Measurements from ENCODE around the gene KRTAP29-1.
"Not testable (repeated sequence)": the region's sequence is repeated elsewhere in the genome, so short reads cannot be mapped to it uniquely, and the experiment has no call there.

KRTAP29-1 gene

DNA sequence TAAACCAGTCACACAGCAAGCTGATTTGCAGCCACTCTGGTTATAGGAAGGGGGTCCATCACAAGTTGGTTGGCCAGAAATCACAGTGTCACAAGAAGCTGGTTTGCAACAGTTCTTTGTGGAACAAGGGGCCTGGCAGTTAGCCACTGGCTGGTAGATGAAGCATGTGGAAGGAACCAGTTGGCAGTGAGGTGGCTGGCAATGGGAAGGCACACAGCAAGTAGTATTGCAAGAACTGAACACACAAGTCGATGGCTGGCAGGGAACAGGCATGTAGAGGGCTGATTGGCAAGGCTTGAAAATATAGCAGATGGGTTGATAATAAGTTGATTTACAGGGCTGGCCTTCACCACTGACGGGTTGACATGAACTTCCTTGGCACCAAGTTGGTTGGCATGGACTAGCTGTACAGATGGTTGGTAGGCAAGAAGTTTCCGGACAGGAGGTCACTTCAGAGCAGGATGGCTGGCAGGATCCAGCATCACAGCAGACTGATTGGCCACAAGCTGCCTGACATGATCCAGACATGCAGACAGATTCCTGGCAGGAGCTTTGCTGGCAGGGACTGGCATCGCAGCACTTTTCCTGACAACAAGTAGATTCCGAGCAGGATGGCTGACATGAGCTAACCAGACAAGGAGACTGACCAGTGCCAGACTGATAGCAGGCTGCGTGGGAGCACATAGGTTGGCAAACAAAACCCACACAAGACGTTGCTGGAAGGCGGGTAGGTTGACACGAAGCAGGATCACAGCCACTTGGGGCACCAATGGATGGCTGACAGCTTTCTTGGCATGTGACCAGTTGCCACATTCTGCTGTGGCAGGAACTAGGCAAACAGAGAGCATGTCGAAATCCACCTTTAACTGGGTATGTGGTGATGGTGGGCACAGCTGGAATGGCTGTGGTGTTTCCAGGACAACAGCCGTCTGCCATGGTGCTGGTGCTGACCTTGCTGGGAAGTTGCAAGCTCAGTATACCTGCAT is at the start of gene KRTAP29-1:
KRTAP29-1 (minus strand) TSS at position 936 of the 986 bp plus-strand sequence; CDS start at position 936, 0 bp downstream.
- DNase-seq = no peak

GRCh38 chr17:41351177-41351576 is 48.5 kb upstream of the KRTAP29-1 start:
- DNase-seq = no peak

GRCh38 chr17:41350381-41350878 is 47.8 kb upstream of the KRTAP29-1 start, which contains the start of gene KRT33A:
Gene KRT33A (minus strand): TSS chr17:41350828. CDS start chr17:41350767, 61 bp downstream.
- DNase-seq = not testable (repeated sequence)

GRCh38 chr17:41347869-41348760 is 45.5 kb upstream of the KRTAP29-1 start:
- no peak for DNase-seq

DNA sequence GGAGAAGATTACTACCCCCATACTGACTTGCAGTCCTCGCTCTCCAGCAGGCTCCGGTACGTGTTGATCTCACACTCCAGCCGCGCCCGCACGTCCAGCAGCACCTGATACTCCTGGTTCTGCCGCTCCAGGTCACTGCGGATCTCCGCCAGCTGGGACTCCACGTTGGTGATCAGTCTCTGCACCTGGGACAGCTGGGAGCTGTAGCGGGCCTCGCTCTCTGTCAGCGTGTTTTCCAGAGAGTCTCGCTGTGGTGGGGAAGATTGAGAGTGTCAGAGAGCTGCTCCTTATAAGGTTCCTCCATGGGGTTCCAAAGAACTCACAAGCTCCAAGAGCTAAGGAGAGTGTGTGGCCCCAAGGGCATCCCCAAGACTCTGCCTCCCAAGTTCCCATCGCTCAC is 43.8 kb upstream of the KRTAP29-1 start:
- not testable (repeated sequence) for DNase-seq

- DNase-seq = no peak
Measured at GRCh38 chr17:41345992-41346391, 43.3 kb upstream of the KRTAP29-1 start.

DNA sequence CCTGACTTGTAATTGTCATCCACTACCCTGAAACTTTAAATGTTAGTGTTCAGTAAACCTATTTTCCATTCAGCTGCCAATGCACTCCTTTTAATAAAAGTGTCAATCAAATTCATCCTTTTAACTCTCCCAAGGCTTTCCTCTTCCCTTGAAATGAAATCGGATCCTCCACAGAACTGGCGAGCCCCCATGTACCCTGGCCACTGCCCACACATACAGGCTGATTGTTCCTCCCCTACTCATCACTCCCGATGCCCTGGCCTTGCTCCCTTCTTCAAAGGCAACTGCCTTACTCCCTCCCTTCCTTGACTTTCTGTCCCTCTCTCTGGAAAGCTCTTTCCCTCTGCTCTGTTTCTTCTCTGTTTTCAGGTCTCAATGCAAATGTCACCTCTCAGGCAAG is 40.4 kb upstream of the KRTAP29-1 start:
- no peak for DNase-seq

GRCh38 chr17:41340934-41341861 is 38.5 kb upstream of the KRTAP29-1 start:
- DNase-seq = no peak

DNA sequence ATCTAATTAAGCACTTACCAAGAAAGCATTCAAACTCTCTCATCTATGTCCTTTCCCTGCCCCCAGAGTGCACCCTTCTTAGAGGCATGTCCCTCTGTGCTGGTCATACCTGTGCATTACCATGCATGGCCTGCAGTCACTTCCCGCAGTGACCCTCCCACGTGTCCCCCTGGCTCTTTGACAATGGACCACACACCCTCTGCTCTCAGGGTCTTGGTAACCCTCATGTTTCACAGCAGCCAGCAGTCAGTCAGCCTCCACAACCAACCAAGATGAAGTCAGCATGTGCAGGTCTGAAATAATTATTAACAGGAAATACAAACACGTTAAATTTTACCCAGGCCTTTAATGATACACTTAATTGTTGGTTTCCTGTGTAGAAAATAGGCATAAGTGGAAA is 37.8 kb upstream of the KRTAP29-1 start:
- no peak for DNase-seq

DNA sequence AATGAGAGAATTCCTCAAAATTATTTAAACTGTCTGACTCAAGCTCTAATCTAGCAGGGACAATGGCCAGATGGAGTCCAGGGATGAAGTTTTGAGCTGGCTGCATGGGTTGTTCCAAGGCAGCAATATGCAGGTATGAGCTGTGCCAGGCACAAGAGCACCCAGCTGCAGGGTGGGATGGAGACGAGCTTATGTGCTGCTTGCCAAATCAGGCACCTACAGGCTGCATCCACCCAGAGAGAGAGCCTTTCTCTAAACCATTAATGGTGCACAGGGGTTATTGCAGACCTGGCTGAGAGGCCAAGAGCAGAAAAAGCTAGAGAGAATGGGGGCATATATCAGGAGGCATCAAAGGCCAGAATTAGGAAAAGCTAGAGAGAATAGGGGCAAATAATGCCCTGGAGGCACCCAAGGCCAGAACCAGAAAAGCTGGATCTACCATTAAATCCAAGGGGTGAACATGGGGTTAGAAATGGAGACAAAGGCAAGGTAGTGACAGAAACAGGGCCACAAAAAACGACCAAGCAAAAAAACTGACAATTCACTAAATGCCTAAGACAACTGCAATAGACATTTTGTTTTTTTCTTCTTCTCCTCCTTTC is 37.0 kb upstream of the KRTAP29-1 start:
- no peak for DNase-seq

DNA sequence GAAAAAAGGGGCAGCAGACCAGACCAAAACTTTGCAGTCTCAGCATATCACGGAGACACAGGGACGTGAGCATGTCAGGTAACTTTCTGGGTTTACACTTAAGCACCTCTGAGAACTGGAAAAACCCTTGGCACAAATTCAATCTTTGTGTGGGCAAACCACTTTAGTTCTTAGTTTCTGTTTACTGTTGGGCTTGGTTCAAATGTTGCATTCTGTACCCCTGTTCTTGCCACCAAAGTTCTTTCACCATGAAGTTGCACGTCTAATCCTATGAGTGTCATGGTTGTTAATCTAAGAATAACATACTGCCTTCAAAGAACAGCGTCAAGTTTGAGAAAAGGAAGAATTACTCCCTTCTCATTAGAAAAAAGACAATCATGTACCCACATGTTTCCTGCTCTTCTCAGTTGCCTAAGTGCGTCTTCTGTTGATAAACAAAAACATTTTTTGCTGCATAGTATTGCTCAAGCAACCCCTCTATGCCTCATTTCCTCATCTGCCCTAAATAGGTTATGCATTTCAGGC is 36.4 kb upstream of the KRTAP29-1 start:
- no peak for DNase-seq

DNA sequence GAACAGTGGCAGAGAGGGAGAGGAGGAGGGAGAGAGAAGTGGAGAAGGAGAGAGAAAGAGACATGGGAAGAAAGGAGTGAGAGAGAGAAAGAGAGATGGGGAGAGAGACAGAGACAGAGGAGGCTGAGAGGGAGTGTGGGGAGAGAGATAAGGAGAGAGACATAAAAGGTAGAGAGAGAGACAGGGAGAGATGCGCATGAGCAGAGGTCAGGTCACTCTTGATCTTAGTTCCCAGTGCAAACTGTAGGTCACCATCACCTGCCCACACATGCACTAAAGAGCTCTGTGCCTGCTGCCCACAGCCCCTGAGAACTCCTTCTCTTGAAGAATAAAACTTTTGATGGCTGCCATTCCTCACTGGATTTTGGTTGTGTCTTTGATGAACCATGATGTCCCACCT is 33.1 kb upstream of the KRTAP29-1 start:
- DNase-seq = no peak

- DNase-seq = no peak
Measured at GRCh38 chr17:41334385-41335305, 32.0 kb upstream of the KRTAP29-1 start.

- DNase-seq = no peak
Measured at GRCh38 chr17:41333836-41334235, 31.2 kb upstream of the KRTAP29-1 start.

DNA sequence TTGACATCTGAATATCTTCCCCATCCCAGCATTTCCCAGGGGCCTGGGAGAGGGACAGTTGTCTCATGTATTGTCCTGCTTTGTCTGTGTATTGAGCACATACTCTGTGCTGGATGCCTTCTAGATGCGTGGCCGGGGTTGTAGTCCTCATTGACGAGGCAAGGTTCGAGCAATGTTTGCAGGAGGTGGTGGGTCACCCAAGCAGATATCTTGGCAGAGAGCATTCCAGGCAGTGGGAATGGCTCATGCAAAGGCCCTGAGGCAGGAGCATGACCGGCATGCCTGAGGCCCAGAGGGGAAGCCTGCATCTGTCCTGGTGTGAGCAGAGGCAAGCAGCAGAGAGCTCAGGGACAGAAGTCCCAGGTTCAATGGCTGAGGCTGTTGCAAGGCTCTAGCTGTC is 30.4 kb upstream of the KRTAP29-1 start:
- DNase-seq = no peak

DNA sequence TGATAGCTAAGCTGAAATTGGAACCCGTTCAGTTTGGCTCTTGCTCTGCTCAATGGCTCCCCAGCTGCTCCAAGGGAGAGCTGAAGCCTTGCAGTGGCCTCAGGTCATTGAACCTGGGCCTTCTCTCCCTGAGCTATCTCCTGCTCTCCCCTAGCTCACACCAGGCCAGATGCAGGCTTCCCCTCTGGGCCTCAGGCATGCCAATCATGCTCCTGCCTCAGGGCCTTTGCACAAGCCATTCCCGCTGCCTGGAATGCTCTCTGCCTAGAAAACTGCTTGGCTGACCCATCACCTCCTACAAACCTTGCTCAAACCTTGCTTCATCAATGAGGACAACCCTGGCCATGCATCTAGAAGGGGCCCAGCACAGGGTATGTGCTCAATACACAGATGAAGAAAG is 29.6 kb upstream of the KRTAP29-1 start:
- no peak for DNase-seq

DNA sequence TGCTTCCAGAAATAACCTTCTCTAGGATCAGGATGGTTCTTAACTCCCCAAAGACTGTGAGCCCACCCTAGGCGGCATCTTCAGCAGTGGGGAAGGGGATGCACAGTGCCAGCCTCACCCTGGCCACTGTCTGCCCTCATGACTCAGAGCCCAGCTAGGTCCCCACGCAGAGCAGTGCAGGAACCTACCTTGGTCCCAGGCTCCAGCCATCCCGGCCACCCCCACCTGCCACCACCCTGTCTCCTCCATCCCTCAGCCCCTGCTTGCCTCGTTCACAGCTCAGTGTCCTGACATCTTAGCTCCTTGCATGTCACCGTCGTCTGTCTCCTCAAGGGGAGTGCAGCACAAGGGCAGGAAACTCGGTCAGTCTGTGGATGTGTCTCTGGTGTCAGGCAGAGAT is 29.0 kb upstream of the KRTAP29-1 start:
- DNase-seq = no peak

GRCh38 chr17:41329279-41329948 is 26.8 kb upstream of the KRTAP29-1 start:
- DNase-seq = no peak

DNA sequence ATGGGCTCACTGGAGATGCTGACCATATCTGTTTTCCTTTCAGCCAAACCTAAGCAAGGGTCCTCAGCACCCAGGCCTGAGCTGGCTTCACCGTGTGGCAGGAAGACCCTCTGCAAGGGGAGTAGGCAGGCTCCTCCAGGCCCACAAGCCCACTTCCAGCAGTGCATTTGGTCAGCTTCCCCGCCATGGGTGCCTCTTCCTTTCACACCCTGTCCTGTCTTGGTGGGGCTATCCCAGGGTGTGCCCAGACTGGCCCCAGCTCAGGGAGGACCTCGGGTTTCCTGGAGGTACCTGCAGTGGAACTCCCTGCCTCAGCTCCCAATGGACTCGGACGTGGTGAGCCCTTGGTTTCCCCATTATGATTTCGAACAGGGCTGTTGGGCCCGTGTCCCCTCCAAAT is 25.6 kb upstream of the KRTAP29-1 start:
- no peak for DNase-seq
